HG03442 (cell line): ENCODE results near the gene FAM200A.
A peak's percentile ranks its signal among the peaks of the same experiment; 100 is the strongest.
"Not testable (repeated sequence)": the region's sequence is repeated elsewhere in the genome, so short reads cannot be mapped to it uniquely, and the experiment has no call there.

Source experiments
- ATAC-seq: cut with Tn5 transposase; IDR thresholded peaks from one replicate; pipeline ENCODE4 v1.9.1; 2021; ENCODE audit warnings: mild to moderate bottlenecking, moderate library complexity; ENCODE audit not compliant: unreplicated experiment

Gene FAM200A

GRCh38 chr7:99559175-99559915 lies 7.4 kb upstream of the FAM200A start:
- ATAC-seq, result no peak

GRCh38 chr7:99558306-99559174 lies 6.6 kb upstream of the FAM200A start, which contains the start of gene ZNF655:
Gene ZNF655, plus strand, starts transcription at chr7:99558642. Its CDS starts 1,918 bp downstream, at chr7:99560560.
- ATAC-seq, result peak; percentile 71

GRCh38 chr7:99557940-99558305 lies 6.0 kb upstream of the FAM200A start:
- ATAC-seq, result peak; percentile 31

- ATAC-seq, result no peak
Measured at GRCh38 chr7:99557196-99557607, 5.3 kb upstream of the FAM200A start.

- no peak for ATAC-seq
Measured at GRCh38 chr7:99554939-99555338, 3.0 kb upstream of the FAM200A start.

- no peak for ATAC-seq
Measured at GRCh38 chr7:99553039-99553438, 1.1 kb upstream of the FAM200A start.

- no peak for ATAC-seq
Measured at GRCh38 chr7:99551334-99551733, 580 bp downstream of the FAM200A start.

- ATAC-seq, result not testable (repeated sequence)
Measured at GRCh38 chr7:99549545-99549944, 2.4 kb downstream of the FAM200A start.

- not testable (repeated sequence) for ATAC-seq
Measured at GRCh38 chr7:99545308-99545707, 6.6 kb downstream of the FAM200A start.

- no peak for ATAC-seq
Measured at GRCh38 chr7:99543916-99544315, 8.0 kb downstream of the FAM200A start.

GRCh38 chr7:99543081-99543671 lies 8.7 kb downstream of the FAM200A start:
- no peak for ATAC-seq

GRCh38 chr7:99541212-99541611 lies 10.7 kb downstream of the FAM200A start:
- ATAC-seq, result no peak

GRCh38 chr7:99540542-99540941 lies 11.4 kb downstream of the FAM200A start:
- ATAC-seq, result no peak

- no peak for ATAC-seq
Measured at GRCh38 chr7:99539213-99539811, 12.6 kb downstream of the FAM200A start.

- ATAC-seq, result no peak
Measured at GRCh38 chr7:99535667-99536066, 16.2 kb downstream of the FAM200A start.

GRCh38 chr7:99531354-99531765 lies 20.6 kb downstream of the FAM200A start:
- ATAC-seq, result no peak

- no peak for ATAC-seq
Measured at GRCh38 chr7:99525713-99526440, 26.0 kb downstream of the FAM200A start.

- no peak for ATAC-seq
Measured at GRCh38 chr7:99521399-99521798, 30.5 kb downstream of the FAM200A start.

GRCh38 chr7:99514050-99514449 lies 37.9 kb downstream of the FAM200A start:
- ATAC-seq, result no peak

- no peak for ATAC-seq
Measured at GRCh38 chr7:99505324-99505662, 46.6 kb downstream of the FAM200A start.
